ENCODE results near the gene MED15. TPM values are rescaled to one million over a fixed set of nuclear protein-coding genes. Genes with fewer than 3 reads are reported as not detected.
A peak's percentile ranks its signal among the peaks of the same experiment; 100 is the strongest.
"Not testable (repeated sequence)": the region's sequence is repeated elsewhere in the genome, so short reads cannot be mapped to it uniquely, and the experiment has no call there.

The MED15 gene
- total RNA-seq, 1 donor from 2014 or later, result 111 TPM

DNA sequence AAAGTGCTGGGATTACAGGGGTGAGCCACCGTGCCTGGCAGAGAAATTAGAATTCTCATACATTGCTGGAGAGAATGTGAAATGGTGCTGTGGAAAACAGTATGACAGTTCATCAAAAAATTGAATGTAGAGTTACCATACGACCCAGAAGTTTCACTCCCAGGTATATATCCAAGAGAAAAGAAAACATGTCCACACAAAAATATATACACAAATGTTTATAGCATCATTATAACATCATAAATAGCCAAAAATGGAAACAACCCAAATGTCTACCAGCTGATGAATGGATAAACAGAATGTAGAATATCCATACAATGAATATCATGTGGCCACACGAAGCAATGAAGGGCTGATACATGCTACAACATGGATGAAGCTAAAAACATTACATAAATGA is 34.6 kb downstream of the MED15 start:
- Mint-ChIP-seq H3K9me3 (ENCODE audit: low read depth) (peaks cover 5% of the 10 kb centered on the region), H3K4me1 (ENCODE audit: low read depth) (peaks cover 28% of the 10 kb centered on the region), H3K4me3 (ENCODE audit: unreplicated experiment) (no peak overlapping the region), H3K27me3 (ENCODE audit: low read depth) (no peaks in the 10 kb centered on the region), H3K36me3 (ENCODE audit: low read depth) (peaks cover 34% of the 10 kb centered on the region), H3K27ac (ENCODE audit: unreplicated experiment) (no peak overlapping the region)
- DNase-seq (ENCODE audit: low spot score), result no peak
- no peak for TF ChIP-seq CTCF (IDR thresholded peaks at IDR 0.05)

DNA sequence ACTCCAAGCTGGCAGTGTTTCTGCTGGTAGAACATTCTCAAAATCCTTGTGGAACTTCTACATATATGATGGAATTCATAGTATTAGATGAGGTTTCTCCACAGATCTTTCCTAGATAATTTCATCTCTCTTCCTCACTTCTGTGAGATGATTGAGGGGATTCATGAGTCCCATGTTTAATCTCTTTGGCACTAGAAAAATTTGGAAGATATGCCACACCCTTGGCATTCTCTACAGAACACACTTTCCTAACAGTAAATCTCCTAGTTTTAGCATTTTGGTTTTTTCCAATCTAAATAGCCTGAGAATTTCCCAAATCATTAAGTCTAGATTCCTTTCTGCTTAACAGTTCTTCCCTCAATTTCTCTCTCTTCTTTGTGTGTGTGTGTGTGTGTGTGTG is 35.3 kb downstream of the MED15 start:
- H3K4me3 Mint-ChIP-seq (ENCODE audit: unreplicated experiment), result no peak overlapping the region
- no peak for TF ChIP-seq CTCF (IDR thresholded peaks at IDR 0.05)
- DNase-seq (ENCODE audit: low spot score), result no peak
- peaks cover 32% of the 10 kb centered on the region for H3K36me3 Mint-ChIP-seq (ENCODE audit: low read depth)
- peak overlapping the region; percentile 30 for H3K27ac Mint-ChIP-seq (ENCODE audit: unreplicated experiment)
- peaks cover 5% of the 10 kb centered on the region for H3K9me3 Mint-ChIP-seq (ENCODE audit: low read depth)
- no peaks in the 10 kb centered on the region for H3K27me3 Mint-ChIP-seq (ENCODE audit: low read depth)
- H3K4me1 Mint-ChIP-seq (ENCODE audit: low read depth), result peaks cover 30% of the 10 kb centered on the region

DNA sequence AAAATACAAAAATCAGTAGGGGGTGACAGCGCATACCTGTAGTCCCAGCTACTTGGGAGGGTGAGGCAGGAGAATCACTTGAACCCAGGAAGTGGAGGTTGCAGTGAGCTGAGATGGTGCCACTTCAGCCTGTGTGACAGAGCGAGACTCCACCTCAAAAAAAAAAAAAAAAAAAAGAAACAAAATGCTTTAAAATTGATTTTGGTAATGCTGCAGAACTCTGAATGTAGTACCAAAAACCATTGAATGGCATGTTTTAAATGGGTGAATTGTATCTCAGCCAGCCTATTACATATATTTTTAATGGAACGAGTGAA is 37.9 kb downstream of the MED15 start:
- H3K36me3 Mint-ChIP-seq (ENCODE audit: low read depth), result peaks cover 25% of the 10 kb centered on the region
- H3K27ac Mint-ChIP-seq (ENCODE audit: unreplicated experiment), result peak overlapping the region; percentile 74
- not testable (repeated sequence) for H3K27me3 Mint-ChIP-seq (ENCODE audit: low read depth); DNase-seq (ENCODE audit: low spot score); H3K9me3 Mint-ChIP-seq (ENCODE audit: low read depth); H3K4me3 Mint-ChIP-seq (ENCODE audit: unreplicated experiment)
- peaks cover 47% of the 10 kb centered on the region for H3K4me1 Mint-ChIP-seq (ENCODE audit: low read depth)

- peaks cover 54% of the 10 kb centered on the region for H3K4me1 Mint-ChIP-seq (ENCODE audit: low read depth)
- TF ChIP-seq CTCF (IDR thresholded peaks at IDR 0.05), result no peak
- H3K27me3 Mint-ChIP-seq (ENCODE audit: low read depth), result no peaks in the 10 kb centered on the region
- peaks cover 5% of the 10 kb centered on the region for H3K9me3 Mint-ChIP-seq (ENCODE audit: low read depth)
- H3K36me3 Mint-ChIP-seq (ENCODE audit: low read depth), result peaks cover 20% of the 10 kb centered on the region
- peak; percentile 29 for DNase-seq (ENCODE audit: low spot score)
- no peak overlapping the region for H3K4me3 Mint-ChIP-seq (ENCODE audit: unreplicated experiment)
- H3K27ac Mint-ChIP-seq (ENCODE audit: unreplicated experiment), result peak overlapping the region; percentile 74
These were observed 38.5 kb downstream of the MED15 start for GRCh38 chr22:20545681-20546521.

DNA sequence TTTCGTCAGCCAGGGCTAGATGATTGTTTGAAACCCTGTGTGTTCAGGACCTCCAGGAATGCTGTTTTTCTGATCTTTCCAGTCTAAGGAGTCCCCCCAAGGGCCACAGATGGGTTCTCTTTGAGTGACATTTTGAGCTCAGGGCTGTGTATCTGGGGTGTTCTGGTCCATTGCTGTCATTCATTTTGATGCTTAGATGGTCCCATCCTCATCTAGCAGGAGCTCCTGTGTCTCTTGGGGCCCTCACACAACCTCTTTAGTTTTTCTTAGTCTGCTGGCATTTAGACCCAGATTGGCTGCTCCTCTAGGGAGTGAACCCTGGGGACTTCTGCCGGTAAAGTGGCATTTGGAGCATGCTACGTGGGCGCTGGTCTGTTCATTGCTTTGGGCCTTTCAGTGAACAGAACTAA is 39.1 kb downstream of the MED15 start:
- Mint-ChIP-seq H3K4me3 (ENCODE audit: unreplicated experiment) (no peak overlapping the region), H3K9me3 (ENCODE audit: low read depth) (peaks cover 5% of the 10 kb centered on the region), H3K36me3 (ENCODE audit: low read depth) (peaks cover 22% of the 10 kb centered on the region), H3K4me1 (ENCODE audit: low read depth) (peaks cover 60% of the 10 kb centered on the region), H3K27ac (ENCODE audit: unreplicated experiment) (peak overlapping the region; percentile 74), H3K27me3 (ENCODE audit: low read depth) (no peaks in the 10 kb centered on the region)
- TF ChIP-seq CTCF (IDR thresholded peaks at IDR 0.05), result no peak
- DNase-seq (ENCODE audit: low spot score), result peak; percentile 1

- no peak overlapping the region for H3K4me3 Mint-ChIP-seq (ENCODE audit: unreplicated experiment)
- peaks cover 5% of the 10 kb centered on the region for H3K9me3 Mint-ChIP-seq (ENCODE audit: low read depth)
- TF ChIP-seq CTCF (IDR thresholded peaks at IDR 0.05), result no peak
- H3K27ac Mint-ChIP-seq (ENCODE audit: unreplicated experiment), result no peak overlapping the region
- H3K4me1 Mint-ChIP-seq (ENCODE audit: low read depth), result peaks cover 65% of the 10 kb centered on the region
- H3K36me3 Mint-ChIP-seq (ENCODE audit: low read depth), result peaks cover 19% of the 10 kb centered on the region
- DNase-seq (ENCODE audit: low spot score), result no peak
- H3K27me3 Mint-ChIP-seq (ENCODE audit: low read depth), result no peaks in the 10 kb centered on the region
These were observed 39.6 kb downstream of the MED15 start for GRCh38 chr22:20547029-20547428.
